GDM1 (cell line): ENCODE measurements around the gene NRF1.

ENCODE experiments used
- DNase-seq: peaks from one replicate; lab custom pipeline; 2025; lab: John Stamatoyannopoulos, UW

NRF1 gene

DNA sequence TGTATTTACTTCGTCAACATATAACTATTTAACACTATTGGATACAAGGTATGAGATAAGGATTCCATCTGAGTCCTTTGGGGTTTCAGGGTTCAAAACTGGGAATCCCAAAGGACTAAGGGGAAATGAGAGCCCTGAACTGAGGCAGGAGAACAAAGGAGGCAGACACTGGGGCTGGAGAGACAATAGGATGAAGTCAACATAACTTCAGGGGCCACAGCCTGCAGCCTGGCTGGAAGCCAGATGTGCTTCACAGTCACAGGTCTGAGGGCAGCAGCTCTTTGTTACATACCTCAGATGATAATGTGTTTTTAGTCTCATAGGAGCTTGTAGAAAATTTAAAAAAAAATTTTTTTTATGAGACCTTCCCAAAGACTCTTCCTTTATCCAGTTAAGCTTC, 73.3 kb downstream of the NRF1 start:
- DNase-seq: no peak

- no peak for DNase-seq
Measured at GRCh38 chr7:129686063-129686462, 74.5 kb downstream of the NRF1 start.

- no peak for DNase-seq
Measured at GRCh38 chr7:129688503-129689222, 77.1 kb downstream of the NRF1 start.

DNA sequence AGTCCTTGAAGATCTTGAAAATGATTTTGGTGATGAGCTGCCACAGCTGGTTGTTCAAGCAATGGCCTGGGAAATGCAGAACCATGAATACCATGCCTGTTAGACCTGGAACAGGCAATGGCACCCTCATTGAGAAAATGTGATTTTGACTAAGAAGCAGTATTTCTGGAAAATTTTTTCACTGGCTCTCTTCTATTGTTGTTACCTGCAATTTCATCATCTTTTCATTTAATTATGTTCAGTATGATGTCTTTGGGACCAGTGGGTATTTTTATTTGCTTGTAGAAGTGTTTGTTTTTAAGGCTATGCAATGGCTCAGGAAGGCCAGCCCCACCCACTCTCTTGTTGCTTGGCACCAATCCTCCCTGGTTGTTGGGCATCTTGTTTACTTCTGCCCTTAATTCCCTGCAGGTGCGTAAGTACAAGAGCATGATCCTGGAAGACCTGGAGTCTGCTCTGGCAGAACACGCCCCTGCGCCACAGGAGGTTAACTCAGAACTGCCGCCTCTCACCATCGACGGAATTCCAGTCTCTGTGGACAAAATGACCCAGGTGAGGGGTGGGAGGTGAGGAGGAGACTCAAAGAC, 78.6 kb downstream of the NRF1 start:
- no peak for DNase-seq

DNA sequence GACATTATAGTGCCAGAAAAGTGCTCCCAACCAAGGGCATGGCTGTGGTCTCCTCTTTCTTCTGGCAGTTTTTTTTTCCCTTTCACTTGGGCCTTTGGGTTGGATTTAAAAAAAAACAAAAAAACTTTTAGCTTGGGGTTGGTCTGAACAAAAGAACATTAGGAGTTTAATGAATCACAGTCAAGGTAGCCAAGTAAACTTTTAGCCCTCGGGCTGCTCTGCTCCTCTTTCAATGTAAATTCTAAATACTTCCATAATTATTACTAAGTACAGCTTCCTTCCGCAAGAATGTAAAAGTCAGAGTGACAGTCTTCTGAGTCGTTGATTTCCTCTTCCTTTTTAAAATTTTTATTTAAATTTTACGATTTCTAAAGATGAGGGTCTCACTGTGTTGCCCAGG, 79.2 kb downstream of the NRF1 start:
- no peak for DNase-seq

DNA sequence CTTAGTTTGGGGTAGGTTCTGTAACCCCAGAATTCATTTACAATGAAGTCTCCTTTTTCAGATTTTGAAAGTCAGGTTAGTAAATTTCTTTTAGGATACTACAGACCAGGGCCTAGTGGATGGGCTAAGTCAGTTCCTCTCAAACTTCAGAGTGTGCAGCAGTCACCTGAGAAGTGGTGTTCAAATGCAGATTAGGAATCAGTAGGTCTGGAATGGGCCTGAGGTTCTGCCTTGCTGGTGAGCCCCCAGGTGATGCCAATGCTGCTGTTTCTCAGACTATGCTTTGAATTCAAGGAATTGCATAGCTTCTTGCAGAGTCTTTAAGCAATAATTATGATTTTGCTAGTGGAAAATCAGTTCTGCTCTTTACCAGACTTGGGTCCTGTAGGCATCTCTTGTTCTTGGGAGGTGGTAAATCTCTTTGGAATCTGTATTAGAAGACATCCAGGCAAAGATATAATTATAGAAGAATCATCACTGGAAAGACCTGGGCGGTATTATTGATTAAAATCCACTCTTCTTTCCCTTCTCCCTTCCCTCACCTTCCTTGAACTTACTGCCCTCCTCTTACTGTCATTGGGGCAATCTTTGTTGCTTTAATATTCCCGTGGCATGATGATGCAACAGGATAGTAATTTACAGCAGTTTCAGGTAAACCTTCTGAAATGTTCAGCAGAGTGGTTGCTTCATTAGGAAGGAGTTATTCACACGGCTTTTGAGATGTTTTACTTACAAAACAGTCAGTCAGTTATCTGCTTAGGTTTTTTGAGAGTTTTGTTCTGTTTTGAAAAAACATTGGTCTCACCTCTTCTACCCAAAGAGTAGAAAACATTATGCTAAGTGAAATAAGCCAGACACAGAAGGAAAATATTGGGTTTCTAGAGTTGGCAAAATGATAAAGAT, 87.2 kb downstream of the NRF1 start:
- no peak for DNase-seq

DNA sequence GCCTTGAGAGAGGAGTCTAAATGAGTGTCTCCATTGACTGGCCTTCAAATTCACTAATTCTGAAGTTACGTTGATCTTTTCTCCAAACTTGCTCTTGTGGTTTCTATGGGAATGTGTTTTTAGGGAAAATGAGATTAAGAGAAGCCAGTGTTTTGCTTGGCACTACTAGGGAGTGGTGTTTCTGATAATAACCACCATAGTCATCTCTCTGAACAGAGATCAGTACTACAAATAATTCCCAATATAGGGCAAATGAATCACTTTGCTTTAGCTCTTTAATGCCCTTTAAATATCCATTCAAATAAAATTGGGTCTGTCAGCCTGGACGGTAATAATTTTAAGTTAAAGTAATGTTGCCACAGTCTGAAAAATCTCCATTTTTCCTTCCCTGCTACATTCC, 90.8 kb downstream of the NRF1 start:
- DNase-seq: no peak

GRCh38 chr7:129702761-129703338, 91.3 kb downstream of the NRF1 start:
- no peak for DNase-seq

- no peak for DNase-seq
Measured at GRCh38 chr7:129703751-129704150, 92.2 kb downstream of the NRF1 start.

GRCh38 chr7:129707910-129708499, 96.5 kb downstream of the NRF1 start:
- no peak for DNase-seq

GRCh38 chr7:129713544-129713943, 102.0 kb downstream of the NRF1 start:
- DNase-seq: no peak

GRCh38 chr7:129714514-129715063, 103.1 kb downstream of the NRF1 start:
- no peak for DNase-seq

- no peak for DNase-seq
Measured at GRCh38 chr7:129719980-129720732, 108.6 kb downstream of the NRF1 start.

DNA sequence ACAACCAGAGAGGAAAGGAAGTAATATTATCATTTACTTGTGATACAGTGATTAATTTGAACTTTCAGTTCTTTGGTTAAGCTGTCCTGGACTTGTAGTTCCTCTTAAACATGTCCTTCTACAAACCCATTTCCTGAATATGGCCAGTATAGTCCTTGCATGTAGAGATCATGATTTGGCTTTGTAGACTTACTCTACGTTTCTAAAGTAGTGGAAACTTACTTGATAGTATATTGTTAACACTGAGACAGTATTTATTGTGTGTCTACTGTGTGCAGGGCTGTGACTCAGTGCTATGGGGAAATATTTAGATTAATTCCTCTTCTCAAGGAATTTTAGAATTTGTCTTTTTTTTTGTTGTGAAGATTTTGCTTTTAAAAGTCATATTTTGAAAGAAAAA, 109.5 kb downstream of the NRF1 start:
- no peak for DNase-seq

GRCh38 chr7:129723679-129724078, 112.2 kb downstream of the NRF1 start:
- no peak for DNase-seq

DNA sequence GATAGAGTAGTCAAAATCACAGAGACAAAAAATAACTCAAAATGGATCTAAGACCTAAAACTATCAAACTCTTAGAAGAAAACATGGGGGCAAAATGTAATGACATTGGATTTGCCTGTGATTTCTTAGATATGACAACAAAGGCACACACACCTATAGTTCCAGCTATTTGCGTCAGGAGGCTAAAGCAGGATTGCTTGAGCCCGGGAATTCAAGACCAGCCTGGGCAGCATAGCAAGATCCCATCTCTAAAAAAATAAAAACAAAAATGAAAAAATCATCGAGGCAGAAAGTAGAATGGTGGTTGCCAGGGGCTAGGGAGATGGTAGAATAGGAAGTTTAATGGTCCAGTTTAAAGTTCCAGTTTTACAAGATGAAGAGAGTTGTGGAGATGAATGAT, 113.3 kb downstream of the NRF1 start:
- no peak for DNase-seq

GRCh38 chr7:129728875-129729467, 117.5 kb downstream of the NRF1 start:
- no peak for DNase-seq

DNA sequence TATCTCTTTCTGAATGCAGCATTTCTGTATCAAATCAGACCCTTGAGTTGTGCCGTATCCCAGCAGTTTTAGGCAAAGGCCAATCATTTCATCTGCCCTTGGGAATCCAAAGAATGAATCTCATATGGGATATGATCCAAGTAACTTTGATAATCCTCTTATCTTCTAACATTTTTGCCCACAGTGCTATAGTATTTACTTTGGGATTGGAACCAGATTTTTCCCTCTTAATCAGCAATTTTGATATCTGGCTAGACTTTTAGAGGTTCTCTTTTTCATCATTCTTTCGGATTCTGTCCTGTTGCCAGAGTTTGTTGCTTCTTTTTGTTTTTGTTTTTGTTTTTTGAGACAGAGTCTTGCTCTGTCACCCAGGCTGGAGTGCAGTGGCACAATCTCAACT, 118.0 kb downstream of the NRF1 start:
- DNase-seq: no peak

DNA sequence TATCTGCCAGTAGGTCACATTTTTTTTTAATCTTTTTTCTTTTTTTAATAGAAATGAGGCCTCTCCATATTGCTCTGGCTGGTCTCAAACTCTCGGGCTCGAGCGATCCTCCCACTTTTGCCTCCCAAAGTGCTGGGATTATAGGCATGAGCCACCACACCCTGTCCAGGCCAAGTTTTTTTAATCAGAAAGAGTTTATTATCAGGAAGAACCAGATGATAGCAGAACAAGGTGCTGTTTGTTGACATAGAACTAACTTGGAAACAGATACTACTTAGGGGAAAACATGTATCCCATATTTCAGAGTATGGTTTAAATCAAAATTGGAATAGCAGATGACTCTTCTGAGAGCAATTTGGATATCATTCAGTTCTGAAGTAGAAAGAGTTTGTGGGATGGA, 118.6 kb downstream of the NRF1 start:
- no peak for DNase-seq

GRCh38 chr7:129734400-129734799, 122.9 kb downstream of the NRF1 start:
- DNase-seq: no peak

GRCh38 chr7:129739427-129739826, 127.9 kb downstream of the NRF1 start:
- no peak for DNase-seq
